ENCODE results near the gene NEU4.
A peak's percentile ranks its signal among the peaks of the same experiment; 100 is the strongest.
"Not testable (repeated sequence)": the region's sequence is repeated elsewhere in the genome, so short reads cannot be mapped to it uniquely, and the experiment has no call there.

NEU4 gene

GRCh38 chr2:241775223-241776177, 33.5 kb upstream of the NEU4 start:
- DNase-seq = no peak

GRCh38 chr2:241776336-241777169, 32.4 kb upstream of the NEU4 start, which contains the start of gene GAL3ST2:
TSS of gene GAL3ST2 (plus strand) at chr2:241776822. CDS start at chr2:241776956, 134 bp downstream.
- DNase-seq = no peak

DNA sequence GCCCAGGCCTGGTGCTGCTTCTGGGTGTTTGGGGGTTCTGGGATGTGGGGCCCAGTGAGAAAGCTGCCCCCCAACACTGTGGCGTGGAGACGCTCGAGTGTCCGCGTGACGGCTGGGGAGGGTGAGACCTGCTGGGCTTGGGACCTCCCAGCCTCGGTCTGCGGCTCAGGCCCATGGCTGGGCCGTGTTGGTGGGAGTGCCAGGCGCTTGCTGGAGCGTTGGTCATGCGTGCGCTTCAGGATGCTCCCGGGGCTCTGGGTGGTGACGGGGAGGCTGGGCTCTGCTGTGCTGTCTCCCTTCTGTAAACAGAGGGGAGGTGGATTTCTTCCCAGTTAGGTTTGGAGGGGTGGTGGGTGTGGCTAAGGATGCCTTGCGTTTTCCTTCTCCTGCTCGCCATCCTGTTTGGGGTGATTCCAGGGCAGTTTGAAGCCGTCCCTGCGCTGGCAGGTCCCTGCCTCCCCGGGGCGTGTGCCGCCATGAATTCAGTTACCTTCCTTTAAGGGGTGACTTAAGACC, 31.8 kb upstream of the NEU4 start:
- DNase-seq = no peak

DNA sequence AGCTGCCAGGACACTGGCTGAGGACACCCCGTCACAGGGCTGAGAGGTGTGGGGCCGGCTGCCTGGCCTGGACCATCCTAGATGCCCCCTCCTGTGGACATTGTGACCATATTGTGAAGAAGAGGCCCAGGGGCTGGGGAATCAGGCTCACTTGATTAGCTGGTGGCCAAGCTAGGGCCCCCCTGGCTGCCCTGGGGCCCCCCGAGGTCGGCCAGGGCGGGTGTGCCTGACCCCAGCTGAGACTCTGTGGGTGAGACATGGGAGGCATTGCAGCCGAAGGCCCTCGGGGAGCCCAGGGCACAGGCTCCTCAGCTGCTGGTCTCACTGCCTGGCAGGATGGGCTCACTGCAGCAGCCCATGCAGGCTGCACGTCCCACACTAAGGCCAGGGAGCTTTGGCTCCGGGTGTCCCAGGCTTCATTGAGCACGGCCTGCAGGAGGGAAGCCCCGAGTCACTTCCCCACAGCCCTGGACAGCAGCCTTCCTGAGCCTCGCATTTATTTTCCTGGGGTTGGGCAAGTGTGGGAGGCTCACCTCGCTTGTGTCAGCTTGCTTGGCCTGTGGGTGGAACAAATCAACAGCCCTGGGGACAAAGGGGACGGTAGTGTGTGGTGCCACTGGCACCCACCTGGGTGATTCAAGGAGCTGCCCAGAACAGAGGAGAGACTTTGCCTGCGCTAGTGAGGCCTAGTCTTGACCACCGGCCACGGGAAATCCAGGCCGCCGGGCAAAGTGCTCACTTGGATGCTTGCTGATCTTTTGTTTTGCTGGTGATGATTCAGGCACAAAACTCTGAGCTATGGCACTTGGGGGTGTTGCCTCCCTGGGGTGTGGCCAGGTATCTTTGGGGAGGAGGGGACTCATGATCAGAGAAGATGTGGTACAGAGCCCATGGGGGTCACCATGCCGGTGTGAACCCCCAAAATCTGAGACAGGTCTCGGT, 31.0 kb upstream of the NEU4 start:
- DNase-seq = no peak

- DNase-seq = no peak
Observed at GRCh38 chr2:241780939-241781569, 27.9 kb upstream of the NEU4 start.

GRCh38 chr2:241782053-241782452, 26.9 kb upstream of the NEU4 start:
- not testable (repeated sequence) for DNase-seq

- no peak for DNase-seq
Observed at GRCh38 chr2:241788135-241788534, 20.9 kb upstream of the NEU4 start.

- no peak for DNase-seq
Observed at GRCh38 chr2:241788572-241788971, 20.4 kb upstream of the NEU4 start.

DNA sequence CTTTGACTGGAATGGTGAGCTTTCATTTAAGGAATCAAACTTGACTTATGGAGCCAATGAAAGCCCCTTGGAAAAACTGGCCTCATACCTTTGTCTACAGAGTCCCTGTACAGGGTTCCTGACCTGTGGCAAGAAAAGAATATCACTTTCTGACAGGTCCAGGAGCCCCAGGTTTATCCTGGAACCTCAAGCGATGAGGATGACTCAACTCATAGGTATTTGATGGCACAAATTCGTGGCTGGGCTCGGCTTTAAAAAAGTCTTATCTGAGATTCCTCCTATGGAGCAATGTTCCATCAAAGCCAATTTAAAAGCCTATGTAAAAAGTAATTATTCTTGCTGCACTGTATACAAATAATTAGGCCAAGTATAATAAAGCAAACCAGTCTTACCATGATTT, 17.6 kb upstream of the NEU4 start:
- not testable (repeated sequence) for DNase-seq

- no peak for DNase-seq
Observed at GRCh38 chr2:241793385-241793784, 15.6 kb upstream of the NEU4 start.

GRCh38 chr2:241794250-241794823, 14.7 kb upstream of the NEU4 start:
- DNase-seq = no peak

DNA sequence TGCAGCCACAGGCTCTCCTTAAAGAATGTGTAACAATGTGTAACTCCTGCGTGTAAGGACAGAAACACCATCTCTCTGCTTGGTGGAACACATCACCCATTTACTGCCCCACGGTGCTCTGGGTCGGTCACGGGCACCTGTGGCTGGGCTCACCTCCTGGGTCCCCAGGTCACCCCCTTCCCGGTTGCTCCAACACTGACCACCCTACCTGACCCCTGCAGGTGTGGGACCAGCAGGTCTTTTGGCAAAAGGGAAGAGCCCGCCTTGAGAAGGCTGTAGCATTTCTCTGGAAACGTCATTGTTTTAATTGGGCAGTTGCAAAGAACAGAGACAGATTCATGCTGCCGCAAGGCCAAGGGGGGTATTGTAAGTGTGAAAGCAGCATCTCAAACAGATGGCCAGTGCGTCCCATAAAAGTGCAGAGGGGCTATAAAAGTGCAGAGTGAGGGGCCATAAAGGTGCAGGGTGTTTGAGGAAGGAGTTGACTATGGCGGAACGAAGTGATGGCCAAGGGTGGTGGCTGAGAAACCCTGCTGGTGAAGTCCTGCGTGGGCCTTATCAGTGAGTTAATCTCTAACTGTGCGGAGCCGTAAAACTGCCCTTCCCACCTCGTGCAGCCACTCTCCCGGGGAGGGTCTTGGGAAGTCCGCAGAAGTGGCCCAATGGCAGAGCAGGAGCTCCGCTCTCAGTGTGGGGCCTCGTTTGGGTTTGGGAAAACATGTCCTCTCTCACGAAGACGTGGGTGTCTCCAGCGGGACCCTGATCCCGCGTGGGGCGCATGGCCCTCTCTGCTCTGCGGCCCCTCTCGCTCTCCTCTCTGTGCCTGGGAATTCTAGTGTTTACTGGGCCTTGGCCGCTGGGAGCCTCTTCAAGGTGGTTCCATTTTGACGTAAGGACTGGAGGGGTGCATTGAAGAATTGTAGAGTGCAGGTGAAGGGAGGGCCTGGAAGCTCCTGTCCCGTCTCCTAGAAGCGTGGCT, 13.7 kb upstream of the NEU4 start:
- DNase-seq = no peak

DNA sequence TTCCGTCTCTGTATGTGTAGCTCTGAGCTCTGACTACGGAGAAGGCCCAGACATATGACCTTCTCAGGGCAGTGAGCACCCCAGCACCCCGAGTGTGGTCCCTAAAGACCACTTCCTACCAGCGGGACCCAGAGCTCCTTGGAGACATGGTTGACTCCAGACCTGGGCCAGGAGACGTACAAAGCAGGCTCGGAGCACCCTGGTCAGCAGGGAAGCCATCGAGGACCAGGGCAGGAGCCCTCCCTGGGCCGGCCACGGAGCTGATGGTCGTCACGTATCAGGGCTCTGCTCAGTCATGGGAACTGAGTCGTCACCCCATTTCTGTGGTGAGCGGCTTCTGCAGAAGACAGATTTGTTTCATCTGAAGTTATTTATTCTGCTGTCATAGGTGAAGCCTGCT, 12.8 kb upstream of the NEU4 start:
- DNase-seq = no peak

- DNase-seq = no peak
Observed at GRCh38 chr2:241796610-241797138, 12.3 kb upstream of the NEU4 start.

- no peak for DNase-seq
Observed at GRCh38 chr2:241797441-241798080, 11.4 kb upstream of the NEU4 start.

DNA sequence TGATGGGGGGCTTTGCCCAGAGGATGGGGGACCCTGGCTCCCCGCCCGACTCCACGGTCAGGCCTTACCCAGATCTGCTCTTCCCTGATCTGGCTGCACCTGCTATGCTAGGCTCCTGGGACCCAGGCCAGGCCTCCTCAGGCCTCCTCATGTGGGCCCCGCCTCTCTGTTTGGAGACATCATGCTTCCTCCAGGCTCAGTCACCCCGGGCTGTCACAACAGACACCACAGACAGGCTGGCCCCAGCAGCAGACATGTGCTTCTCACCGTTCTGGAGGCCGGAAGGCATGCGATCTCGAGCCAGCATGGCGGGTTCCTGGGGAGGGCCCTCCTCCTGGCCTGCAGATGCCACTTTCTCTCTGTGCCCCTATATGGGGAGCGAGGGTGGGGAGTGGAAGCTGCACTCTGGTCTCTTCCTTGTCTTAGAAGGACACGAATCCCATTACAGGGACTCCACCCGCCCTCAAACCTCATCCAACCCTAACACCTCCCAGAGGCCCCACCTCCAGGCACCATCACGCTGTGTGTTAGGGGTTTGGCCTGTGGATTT, 10.8 kb upstream of the NEU4 start:
- DNase-seq = peak; percentile 11

DNA sequence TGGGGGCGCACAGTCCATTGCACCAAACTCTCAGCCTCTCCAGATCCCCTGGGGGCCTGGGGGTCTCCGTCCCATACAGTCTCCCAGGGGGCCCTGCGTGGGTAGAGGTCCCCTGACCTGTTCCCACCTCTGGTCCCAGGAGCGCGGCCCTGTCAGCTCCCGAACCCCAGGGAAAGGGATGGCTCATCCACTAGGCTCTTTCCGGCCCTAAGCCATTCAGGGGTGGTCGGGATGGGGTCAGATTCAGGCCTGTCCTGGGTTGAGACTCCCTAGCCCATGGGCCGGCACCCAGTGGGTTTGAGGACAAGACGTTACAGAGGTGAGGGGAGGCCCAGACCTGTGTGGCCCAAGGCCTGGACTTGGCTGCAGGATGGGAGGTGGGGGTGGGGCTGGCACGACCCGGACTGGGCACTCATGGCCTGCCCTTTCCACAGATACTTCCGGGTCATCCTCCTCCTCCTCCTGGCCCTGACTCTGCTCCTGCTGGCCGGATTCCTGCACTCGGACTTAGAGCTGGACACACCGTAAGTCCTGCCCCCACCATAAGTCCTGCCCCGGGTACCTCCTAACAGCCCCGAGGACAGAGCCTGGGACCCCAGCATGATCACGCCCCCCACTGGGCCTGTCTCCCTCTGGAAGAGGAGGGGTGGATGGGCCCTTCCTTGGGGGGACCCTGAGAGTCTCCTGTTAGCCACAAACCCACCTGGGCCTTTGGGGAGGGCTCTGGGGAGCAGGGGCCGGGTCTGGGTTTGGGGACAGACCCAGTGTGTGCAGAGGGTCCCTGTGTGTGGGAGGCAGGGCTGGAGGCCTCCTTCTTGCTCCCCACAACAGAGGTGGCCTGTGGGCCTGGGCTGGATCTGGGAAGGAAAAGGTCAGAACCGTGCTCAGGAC, 10.1 kb upstream of the NEU4 start:
- DNase-seq = no peak

All from DMS153 (cell line).